HG02943 (cell line): Measurements from ENCODE around the gene DVL1.

Experiments
- ATAC-seq: cut with Tn5 transposase; IDR thresholded peaks from one replicate; pipeline ENCODE4 v1.9.1; 2021; ENCODE audit warnings: mild to moderate bottlenecking, low read depth, moderate library complexity; ENCODE audit not compliant: unreplicated experiment

DVL1 gene

DNA sequence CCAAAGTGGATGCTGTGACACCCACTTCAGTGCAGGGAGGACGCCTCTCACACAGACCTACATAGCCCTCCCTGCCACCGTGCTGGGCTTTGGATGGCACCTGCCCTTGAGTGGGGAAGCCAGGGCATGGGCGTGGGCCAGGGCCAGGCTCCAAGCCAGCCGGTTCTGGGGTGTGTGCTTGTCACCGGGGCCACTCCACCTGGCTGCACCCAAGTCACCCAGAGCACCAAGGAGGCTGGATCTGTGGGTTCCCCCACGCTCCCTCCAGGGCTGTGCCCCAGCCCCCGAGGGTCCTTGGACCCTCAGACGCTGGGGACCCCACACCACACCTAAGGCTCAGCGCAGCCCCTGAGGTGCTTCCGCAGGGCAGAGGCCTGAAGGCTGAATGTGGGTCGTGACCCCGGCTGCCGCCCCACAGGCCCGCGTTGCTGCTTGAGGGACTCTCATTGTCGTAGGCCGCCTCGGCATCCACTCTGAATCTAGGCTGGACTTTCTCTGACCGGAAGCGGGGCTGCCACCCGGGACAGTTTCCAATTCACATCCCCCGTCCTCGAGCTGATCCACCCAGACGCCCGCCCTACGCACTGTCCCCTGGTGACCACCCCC lies 7.7 kb upstream of the DVL1 start:
- ATAC-seq = no peak

DNA sequence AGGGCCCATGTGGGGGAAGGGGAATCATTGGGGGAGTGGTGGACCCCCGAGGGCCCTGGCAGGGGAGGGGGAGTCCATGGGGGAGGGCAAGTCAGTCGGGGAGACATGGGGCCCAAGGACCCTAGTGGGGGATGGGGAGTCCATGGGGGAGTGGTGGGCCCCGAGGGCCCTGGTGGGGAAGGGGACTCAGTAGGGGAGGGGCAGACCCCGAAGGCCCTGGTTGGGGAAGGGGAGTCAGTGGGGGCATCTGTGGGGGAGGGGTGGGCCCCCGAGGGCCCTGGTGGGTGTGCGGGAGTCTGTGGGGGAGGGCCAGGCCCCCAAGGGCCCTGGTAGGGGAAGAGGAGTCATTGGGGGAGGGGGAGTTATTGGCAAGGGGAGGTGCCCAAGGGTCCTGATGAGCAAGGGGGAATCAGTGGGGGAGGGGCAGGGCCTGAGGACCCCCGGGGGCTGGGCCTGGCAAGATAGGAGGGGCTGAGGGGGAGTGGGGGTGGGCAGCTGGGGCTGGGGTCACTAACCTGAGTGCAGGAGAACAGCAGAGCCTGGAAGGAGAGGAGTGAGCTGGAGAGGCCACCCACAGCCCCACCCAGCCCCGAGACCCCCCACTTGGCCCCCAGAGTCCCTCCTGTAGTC lies 7.1 kb upstream of the DVL1 start:
- ATAC-seq = no peak

DNA sequence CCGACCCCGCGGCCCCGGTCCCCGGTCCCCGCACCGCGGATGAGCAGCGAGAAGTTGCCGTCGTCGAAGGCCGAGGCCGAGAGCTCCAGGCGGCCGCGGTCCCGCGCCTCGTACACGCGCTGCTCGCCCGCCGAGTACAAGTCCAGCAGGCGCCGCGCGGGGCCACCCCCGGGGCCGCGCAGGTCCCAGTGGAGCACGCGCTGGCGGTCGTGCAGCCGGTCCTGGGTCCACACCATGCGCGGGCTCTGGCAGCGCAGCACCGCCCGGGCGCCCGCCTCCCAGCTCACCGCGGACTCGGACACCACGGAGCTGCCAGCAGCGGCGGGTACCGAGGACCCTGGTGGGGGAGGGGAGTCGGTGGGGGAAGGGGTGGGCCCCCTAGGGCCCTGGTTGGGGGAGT lies 6.2 kb upstream of the DVL1 start:
- no peak for ATAC-seq

DNA sequence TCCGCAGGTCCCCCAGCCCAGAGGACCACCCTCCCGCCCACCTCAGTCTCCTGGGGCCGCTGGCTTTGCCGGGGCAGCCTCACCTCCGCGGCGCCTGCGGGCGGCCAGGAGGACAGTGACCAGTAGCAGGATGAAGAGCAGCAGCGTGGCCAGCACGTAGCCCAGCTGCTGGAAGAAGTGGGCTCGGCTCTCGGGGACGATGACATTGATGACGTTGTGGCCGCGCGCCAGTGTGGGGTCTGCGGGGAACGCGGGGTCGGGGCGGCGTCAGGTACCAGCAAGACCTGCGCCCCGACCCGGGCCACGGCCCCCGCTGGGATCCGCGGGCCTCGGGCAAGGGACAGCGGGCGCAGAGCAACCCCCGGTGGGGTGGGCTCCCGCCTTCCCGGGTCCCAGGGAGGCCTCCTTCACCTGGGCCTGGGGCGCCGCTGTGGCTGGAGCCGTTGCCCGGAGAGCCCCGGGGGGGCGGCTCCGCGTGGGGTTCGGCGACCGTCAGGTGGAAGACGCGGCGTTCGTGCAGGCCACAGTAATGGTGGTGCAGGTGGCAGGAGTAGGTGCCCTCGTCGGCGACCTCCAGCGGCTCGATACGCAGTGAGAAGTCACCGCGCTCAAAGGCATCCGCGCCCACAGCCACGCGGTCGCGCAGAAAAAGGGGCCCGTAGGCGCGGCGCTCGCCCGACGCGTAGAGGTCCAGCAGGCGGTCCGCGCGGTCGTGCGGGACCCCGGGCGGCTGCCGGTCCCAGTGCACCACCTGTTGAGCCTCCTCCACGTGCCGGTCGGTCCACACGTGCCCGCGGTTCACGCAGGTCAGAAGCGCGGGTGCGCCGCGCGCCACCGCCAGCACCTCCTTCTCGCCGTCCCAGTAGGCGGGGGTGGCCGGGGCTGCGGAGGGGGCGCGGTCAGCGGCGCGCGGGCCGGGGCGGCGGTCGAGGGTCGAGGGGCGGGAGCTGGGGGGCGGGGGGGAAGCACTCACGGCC lies 5.3 kb upstream of the DVL1 start:
- ATAC-seq = no peak

DNA sequence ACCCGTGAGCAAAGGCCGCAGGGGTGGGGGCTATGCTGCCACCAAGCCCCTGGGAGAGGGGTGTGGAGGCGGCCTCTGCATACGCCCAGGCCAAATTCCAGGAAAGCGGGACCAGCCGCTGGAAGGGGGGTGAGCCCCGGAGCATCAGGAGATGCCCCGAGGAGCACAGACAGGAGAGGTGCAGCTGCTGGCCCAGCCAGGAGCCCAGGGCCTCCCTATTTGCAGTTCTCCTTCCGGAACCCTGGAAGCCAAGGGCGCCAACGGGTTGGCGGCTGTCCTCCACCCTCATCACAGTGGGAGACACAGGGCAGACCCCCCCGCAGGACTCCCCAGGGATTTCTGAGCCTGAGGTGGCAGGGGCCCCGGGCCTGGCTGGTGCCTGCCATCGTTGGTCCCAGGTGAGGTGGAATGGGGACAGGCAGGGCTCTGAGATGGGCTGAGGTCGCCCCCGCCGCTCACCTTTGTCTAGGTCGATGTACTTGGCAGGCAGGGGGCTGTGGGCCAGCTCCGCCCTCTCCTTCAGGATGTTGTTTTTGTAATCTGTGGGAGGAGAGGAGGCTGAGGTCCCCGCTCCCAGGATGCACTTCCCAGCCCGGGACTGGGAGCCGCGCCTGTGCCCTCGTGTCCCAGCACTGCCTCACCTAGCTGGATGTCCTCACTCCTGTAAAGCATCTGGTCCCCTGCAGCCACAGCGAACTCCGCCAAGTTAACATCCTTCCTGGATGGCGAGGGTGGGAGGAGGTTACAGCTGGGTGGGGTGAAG lies 4.4 kb upstream of the DVL1 start:
- no peak for ATAC-seq

DNA sequence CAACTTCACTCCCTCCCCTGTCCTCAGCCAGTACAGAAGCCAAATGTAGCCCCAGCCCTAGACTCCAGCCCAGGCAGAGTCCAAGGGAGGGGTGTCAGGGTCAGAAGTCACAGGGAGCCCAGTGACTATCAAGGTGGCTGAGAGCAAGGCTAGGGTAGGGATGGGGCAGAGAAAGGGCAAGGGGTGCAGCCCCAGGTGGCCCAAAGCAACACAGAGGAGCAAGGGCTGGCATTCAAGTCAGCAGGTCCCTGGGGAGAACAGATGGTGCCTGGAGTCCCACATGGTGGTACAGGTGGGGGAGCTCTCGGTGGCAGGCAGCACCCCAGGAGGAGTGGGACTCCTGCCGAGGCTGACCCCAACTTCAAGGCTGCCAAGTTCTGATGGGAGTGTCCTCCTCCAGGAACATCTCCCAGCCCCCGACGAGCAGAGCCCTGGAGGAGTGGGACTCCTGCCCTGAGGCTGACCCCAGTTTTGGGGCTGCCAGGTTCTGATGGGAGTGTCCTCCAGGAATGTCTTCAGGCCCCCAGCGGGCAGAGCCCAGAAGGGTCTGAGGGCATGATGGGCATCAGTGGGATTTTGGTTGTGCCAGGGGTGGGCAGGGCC lies 3.7 kb upstream of the DVL1 start:
- ATAC-seq = no peak

DNA sequence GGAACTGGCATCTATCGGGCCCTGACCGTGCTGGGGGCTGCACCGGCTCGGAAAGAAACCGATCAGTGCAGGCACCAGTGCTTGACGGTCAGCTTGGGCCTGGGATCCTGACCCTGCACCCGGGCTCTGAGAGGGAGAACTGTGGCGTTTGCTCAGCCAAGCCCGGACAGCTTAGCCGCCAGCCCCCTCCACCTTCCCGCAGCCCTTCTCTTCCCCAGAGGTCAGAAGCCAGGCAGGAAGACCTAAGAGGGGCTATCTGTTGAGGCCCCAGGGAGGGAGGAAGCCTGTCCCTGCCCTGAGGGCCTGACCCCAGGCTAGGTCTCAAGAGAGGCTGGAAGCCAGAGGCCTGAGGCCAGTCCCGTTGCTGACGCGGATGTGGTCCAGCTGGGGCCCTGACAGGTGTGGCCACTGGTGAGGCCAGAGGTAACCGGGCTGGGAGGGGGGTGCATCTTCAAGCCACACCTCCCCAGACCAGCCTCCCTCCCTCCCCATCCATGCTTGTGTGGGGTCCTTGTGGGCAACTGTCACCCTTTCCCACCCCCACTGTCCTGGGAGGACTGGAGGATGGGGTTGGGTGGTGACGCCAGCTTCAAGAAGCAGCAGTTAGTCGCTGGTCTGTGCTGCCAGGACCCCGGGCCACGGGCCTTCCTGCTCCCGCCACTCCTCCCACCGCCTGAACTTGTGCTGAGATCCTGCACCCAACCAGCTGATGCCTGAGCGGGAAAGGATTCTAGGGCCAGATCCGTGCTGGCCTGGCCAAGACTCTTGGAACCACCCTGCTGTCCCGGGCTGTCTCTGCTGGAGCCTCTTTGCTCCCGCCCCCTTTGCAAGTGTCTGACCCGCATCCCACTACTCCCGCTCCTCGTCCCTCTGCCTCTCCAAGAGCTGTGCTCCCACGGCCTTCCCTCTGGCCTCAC lies 2.6 kb upstream of the DVL1 start:
- ATAC-seq = no peak

DNA sequence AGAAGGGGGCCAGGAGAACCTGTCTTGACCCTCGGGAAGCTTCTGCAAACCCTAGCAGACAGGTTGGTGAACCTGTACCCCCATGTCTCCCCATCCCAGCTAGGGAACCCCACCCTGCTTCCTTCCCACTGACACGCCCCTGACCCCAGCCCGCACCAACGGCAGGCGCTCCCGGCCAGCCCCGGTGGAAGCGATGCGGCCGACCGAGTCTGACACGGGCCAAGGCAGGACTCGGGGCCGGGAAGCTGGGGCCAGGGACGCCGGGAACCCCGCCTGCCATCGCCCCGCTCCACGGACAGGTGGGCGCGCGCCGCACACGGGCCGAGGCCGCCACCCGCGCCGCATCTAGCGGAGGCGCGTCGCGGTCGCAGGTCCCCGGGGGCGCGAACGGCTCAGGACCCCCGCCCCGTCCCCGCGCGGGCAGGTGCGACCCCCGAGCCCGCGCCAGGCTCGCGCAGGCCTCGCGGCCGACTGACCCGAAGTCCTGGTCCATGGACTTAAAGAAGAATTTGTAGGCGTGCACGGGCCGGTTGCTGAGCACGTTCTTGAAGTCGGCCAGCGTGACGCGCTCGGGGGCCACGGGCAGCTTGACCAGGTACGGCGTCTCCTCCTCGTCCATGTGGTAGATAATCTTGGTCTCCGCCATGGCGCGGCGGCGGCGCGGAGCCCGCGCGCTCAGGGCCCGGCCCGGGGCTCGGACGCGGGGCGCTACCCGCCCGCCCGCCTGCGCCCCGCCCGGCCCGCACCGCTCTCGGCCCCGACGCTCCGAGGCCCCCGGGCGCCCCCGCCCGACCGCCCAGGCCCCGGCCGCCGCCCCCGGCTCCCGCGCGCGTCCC lies 580 bp downstream of the DVL1 start:
- ATAC-seq = no peak

DNA sequence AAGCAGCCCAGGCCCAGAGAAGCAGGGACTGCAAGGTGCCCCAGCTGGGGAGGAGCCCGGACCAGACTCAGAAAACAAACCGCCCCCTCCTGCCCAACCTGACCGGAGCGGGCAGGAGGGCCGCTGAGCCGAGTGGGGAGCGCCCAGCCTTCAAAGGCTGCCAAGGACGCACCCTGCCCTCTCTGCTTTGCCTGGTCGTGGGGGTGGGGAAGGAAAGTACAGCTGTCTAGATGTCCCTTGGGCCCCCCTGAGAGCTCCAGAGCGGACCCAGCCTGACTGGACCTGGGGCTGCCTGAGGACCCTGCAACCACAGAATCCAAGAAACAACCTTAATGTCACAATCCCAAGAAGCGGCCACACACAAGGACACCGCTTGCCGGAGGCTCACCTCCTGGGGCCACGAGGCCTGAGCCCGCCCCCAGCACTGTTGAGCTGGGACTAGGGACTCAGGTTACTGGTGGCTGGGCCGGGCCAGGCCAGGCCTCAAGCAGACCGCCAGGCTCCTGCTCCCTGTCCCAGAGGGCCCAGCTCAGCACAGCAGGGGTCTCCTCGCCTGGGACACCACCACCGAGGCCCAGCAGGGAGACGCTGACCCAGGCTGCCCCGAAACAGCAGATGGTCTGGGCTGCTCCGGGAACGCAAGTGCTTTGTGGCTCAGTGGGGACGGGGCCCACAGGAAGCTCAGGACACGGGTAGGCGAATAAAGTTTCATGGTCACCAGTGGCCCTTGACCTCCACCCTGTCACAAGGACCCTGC lies 1.4 kb downstream of the DVL1 start:
- no peak for ATAC-seq

DNA sequence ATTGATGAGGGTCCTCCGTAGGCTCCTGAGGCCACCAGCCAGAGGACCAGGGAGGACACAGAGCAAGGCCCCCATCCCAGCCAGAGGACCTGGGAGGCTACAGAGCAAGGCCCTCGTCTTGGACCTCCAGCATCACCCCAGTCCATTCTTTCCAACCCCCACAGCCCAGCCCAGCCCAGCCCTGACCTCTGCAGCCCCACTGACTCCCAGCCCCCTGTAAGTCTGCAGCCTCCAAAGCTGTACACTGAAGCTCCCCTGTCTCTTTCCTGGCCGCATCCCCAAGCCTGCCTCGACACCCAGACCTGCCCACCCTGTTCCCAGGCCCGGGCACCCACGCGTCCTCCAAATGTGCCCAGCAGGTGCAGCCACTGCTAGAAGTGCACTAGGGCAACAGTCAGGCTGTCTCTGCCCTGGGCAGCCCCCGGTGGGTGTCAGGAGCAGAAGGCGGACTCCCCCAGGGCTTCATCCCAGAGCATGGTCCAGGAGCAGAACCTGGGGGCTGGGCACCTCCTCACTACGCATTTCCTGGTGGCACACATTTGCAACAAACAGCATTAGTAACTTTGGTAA lies 2.1 kb downstream of the DVL1 start:
- ATAC-seq = no peak

DNA sequence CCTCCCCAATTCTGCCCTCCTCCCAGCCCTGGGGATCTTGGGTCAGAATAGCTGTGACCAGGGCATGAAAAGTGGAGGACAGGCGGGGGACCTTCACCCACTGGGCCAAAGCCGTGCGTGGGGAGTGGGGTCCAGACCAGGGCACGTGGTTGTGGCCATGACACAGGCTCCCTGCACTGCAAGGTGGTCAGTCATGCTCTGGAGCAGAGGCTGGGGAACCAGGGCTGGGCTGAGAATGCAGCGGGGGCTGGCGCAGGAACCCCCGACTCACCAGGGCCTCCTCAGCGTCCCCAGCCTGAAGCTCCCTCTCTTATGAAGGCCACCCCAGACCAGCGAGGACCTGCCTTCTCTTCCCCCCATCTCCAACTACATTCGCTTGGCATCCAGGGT lies 2.7 kb downstream of the DVL1 start:
- ATAC-seq = no peak

DNA sequence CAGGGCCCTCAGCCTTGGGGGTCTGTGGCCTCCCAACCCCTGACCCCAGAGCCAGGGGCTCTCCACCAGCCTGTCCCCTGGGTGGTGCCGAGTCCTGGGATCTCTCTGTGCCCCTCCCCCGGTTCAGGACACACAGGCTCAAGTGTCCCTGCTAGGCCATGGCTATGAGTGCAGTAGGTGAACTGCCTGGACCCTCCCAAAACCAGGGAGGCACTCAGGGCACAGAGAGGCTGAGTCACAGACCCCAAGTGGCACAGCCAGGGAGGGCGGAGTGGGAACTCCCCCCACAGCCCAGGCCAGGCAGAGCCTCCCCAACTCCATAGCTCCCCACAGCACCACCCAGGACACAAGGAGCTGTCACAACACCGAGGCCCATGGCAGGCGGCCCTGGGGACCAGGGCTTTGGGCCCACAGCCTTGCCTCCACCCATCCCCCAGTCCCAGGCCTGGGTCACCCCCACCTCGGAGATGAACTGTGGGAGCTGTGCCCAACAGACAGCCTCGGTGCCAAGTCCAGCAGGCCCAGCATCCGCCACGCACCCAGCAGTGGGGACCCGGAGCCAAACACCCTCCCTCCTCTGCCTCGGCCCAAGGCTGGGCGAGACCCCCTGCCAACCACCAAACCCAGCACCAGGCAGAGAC lies 3.2 kb downstream of the DVL1 start:
- no peak for ATAC-seq

DNA sequence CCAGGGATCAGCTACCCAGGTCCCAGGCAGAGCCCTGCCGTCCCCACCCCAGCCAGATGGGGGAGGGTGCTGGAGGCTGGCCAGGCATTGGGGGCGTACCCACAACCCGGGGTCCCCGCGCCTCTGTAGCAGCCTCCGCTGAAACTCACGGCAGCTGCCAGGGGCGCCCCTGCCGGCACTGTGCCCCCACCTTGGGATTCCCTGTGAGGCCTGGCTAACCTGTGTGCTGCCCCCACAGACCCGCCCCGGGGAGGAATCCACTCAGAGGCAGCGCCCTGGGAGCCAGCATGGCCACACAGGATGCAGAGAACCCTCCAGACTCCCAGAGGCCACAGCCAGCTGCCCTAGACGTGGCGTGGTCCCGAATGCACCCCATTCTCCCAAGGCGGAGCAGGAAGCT lies 3.8 kb downstream of the DVL1 start:
- no peak for ATAC-seq

DNA sequence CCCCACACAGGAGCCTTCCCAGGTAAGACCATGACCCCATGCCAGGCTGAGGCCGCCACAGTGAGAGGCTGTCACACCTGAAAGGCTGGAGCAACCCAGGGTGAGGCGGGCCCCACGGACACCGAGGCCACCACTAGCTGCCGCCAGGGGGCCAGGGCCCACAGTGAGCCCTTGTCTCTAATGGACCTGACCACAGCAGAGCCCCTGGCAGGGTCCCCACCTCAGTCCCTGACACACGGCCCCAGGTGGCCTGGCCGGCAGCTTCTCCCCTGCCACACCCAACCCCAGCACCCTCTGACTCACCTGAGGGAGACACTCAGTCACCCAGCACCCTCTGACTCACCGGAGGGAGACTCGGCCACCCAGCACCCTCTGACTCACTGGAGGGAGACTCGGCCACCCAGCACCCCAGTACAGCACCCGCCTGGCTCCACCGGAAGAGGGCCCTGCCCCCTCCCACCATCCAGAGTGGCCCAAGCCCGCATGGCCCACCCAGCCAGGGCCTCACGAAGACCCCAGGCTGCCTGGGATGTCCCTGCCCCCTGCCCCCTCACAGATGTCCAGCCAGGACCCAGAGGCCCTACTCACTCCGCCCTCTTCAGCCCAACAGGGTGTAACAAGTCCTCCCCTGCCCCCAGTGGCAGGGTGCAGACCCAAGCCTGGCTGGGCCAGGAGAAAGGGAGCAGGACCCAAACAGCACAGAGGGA lies 4.4 kb downstream of the DVL1 start:
- ATAC-seq = no peak

DNA sequence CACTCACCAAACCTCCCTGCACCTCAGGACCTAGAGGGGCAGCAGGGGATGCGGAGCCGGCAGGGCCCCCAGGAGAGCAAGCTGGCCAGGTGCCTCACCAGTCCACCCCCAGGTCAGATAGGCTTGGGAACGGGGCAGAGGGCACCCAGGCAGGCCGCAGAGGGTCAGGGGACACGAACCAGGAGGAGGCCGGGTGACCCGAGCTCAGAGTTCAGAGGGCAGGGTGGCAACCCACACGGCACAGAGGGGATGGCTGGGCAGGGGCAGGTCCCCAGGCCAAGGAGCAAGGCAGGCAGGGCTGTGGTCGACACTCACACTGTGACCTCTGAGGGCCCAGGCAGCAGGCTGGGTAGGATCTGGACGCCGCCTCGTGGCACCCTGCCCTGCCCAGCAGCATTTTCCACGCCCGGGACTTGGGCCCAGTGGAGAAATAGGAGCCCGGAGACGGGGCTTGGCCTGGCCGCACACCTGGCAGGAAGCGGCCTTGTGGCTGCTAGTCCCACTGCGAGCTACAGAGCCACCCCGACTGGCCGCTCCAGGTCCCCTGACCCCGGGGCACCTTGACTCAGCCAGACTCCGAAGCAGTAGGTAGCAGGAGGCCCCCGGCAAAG lies 5.3 kb downstream of the DVL1 start:
- no peak for ATAC-seq

DNA sequence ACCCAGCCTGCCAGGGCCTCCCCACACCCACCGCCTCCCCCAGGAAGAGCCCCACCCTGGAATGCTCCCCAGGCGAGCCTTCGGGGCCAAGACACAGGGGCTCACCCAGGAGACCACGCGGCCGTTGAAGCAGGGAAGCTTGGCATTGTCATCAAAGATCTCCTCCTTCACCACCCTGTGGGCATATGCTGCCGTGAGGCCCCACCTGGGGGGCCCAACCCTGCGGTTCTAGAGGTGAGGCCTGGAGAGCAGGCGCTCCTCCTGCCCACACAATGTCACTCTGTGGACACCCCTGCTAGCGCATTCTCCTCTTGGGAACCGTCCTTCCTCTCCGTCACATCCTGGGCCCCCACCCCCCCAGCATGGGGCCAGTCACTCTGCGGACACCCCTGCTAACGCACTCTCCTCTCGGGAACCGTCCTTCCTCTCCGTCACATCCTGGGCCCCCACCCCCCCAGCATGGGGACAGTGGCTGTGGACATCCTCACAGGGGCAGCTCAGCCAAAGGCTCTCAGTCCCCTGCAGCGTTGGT lies 6.6 kb downstream of the DVL1 start:
- ATAC-seq = no peak
